Measurements from ENCODE around the gene SOX5.

Gene SOX5

DNA sequence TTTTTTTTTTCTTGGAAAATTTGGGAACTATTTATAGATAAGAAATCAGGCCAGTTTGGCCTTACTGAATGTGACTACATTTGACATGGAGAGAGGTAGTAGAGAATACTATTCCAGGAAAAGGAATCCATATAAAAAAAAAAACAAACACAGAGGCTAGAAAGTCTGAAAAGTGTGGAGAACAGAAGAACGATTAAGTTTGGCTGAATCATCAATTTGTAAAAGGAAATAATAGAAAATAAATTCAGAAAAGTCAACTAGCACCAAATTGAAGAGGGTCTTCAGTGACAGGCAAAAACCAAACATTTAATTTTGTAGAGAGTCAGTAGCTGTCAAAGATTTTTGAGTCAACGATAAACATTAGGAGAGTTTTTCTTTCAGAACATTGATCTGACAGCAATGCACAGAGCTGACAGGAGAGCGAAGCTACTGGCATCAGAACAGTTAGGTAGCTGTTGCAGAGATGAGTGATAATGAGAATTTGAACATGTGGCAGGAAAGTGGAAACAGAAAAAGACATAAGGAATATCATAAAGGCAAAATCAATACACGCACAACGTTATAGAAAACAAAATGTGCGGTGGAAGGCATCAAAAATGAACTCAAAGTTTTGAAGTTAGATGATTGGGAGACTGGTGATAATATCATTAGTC, 241.2 kb downstream of the SOX5 start:
- no peak for FAIRE-seq
- DNase-seq (ENCODE audit: extremely low spot score, insufficient read length, low read depth): no peak

- DNase-seq (ENCODE audit: extremely low spot score, insufficient read length, low read depth) (no peak), FAIRE-seq (no peak)
These were observed 242.2 kb downstream of the SOX5 start for GRCh38 chr12:23707270-23707669.

DNA sequence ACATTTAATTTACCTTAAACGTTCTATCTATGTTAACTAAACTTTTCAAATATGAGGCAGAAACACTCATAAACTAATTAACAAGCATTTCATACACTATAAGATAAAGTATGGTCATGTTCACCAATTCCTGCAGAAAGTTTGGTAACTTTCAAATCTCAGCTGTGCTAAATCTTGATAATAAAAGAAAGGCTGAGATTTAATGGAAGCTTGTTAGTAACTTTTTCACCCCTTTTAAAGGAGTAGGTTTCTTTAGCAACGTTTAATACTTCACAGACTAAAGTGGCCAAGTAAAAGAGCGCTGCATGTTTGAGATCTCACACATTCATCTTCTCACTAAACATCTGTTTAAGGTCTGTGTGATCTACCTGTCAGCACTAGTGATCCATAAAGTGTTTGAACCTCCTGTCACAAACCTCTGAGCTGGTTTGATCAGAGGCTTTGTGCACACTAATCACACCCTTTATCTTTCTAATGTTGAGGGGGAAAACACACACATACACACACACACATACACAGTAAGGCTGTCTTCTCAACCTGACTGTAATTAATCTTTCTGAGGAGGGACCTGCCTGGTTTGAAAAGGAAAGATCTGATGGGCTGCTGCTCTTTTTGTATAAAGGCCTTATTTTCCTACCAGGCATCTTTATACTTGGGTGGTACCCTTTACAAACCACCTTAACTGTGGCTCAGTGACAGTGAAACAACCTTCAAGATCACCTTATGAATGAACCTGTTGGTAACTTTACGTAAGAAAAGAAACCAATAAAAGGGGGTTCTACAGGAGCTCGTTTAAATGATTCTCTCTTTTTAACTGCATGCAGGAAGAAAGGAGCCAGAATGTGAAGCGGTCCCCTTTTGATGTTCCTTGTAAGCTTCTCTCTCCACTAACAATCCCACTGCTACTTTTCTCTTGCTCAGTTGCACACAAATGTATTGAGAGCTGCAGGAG, 244.2 kb downstream of the SOX5 start:
- DNase-seq (ENCODE audit: extremely low spot score, insufficient read length, low read depth) (no peak), FAIRE-seq (no peak)

- DNase-seq (ENCODE audit: extremely low spot score, insufficient read length, low read depth) (no peak), FAIRE-seq (no peak)
These were observed 246.4 kb downstream of the SOX5 start for GRCh38 chr12:23703051-23703450.

DNA sequence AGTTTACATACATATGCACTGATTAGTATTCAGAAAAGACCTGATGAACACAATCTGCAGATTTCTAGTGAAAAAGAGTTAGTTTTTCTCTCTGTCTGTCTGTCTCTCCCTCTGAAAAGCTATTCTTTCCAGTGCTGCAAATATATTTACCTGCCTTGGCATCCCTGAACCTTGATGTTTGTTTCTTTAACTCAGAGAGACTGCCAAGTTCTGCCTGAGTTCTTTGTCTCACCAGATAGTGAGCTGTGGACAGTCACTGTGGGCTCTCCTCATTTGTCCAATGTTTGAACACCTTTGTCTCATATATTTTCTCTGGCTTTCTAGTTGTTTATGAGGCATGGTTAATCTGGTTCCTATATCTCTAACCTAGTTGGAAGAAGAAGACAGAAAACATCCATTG, 250.4 kb downstream of the SOX5 start:
- no peak for FAIRE-seq
- DNase-seq (ENCODE audit: extremely low spot score, insufficient read length, low read depth): no peak

- DNase-seq (ENCODE audit: extremely low spot score, insufficient read length, low read depth) (no peak), FAIRE-seq (no peak)
These were observed 254.6 kb downstream of the SOX5 start for GRCh38 chr12:23694920-23695319.

- FAIRE-seq: no peak
- DNase-seq (ENCODE audit: extremely low spot score, insufficient read length, low read depth): no peak
These were observed 255.2 kb downstream of the SOX5 start for GRCh38 chr12:23694307-23694706.

DNA sequence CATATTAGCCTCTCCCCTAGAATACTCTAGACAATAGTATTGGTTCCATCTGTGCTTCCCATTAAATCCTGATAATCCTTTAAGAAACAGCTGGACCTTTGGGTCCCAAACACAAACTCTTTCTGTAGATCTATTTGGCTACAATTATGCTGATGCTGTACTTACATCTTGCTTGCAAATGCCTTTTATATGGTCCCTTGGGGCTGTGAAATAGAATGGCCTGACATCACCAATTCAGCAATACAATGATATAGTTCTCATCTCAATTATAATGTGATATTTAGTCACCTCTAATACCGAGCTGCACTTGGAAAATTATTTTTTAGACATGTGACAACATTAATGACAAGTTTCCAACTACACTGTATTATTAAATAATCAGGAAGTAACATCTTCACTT, 261.5 kb downstream of the SOX5 start:
- DNase-seq (ENCODE audit: extremely low spot score, insufficient read length, low read depth): no peak
- FAIRE-seq: no peak

GRCh38 chr12:23686095-23686494, 263.4 kb downstream of the SOX5 start:
- no peak for DNase-seq (ENCODE audit: extremely low spot score, insufficient read length, low read depth)
- no peak for FAIRE-seq

DNA sequence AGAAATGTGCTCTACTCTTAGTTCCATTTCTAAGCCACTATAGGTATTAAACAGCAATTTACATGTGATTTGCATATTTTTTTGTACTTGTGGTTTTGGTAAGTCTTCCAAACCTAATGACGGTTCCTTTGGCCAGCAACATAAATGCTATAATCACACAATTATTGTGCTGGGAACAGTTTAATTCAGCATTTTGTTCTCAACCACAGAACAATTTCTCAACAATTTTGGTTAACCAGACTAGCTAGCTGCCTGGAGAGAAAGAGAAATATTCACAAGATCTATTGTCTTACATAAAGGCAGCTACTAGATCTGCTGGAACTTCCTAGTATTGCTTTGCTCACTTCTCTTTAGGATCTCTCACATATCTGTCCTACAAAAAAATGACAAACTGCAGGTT, 265.3 kb downstream of the SOX5 start:
- FAIRE-seq (no peak), DNase-seq (ENCODE audit: extremely low spot score, insufficient read length, low read depth) (no peak)

DNA sequence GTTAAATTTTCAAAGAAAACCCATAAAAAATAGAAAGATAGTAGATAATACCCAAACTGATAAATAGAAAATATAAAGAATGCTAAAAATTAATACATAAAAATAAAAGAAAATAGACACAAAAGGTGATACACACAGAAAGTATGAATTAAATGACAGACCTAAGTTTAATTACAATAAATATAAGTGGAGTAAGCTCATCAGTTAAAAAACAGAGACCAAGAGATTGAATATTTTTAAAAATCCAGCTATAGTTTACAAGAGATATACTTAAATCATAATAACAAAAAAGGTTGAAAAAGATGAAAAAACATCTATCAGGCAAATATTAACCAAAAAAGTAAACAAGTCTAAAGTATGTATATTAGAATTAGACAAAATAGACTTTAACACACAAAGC, 268.2 kb downstream of the SOX5 start:
- FAIRE-seq: no peak
- DNase-seq (ENCODE audit: extremely low spot score, insufficient read length, low read depth): no peak

GRCh38 chr12:23674064-23674463, 275.4 kb downstream of the SOX5 start:
- FAIRE-seq (no peak), DNase-seq (ENCODE audit: extremely low spot score, insufficient read length, low read depth) (no peak)

- FAIRE-seq: no peak
- no peak for DNase-seq (ENCODE audit: extremely low spot score, insufficient read length, low read depth)
These were observed 277.6 kb downstream of the SOX5 start for GRCh38 chr12:23671881-23672280.

- FAIRE-seq (no peak), DNase-seq (ENCODE audit: extremely low spot score, insufficient read length, low read depth) (no peak)
These were observed 278.8 kb downstream of the SOX5 start for GRCh38 chr12:23670684-23671083.

DNA sequence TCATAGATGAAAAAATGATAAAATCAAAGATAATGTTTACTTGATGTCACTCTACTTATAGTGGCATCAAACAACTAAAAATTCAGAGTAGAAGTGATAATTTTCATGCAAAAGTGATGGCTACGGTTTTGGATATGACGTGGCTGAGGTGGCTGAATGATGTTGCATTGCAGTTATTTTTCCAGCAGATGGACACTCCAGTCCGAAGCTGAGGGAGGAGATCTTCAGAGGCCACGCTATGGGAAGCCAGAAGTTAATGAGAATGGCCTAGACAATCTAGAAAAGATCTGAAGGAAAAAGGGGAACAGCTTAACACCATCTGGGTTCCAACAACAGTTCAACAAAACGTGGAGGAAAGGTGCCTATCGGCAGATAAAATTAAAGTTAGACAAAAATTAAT, 279.8 kb downstream of the SOX5 start:
- DNase-seq (ENCODE audit: extremely low spot score, insufficient read length, low read depth) (no peak), FAIRE-seq (no peak)

DNA sequence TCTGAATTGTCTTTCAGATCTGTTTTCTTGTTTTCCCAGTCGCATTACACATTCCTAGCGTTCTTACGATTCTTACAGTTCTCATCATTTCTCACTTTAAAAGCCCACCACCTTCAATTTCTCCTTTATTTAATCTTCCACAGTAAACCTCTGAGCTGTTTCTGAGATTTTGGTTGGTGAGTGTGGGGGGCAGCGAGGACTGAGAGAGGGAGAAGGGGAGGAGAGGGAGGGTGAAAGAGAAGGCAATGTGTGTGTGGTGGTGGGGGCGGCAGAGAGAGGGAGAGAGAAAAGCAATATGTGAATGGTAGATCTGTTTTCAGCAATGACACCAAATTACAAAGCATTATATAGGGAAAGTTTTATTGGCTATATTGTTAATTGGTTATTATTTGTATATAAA, 282.6 kb downstream of the SOX5 start:
- FAIRE-seq (no peak), DNase-seq (ENCODE audit: extremely low spot score, insufficient read length, low read depth) (no peak)

DNA sequence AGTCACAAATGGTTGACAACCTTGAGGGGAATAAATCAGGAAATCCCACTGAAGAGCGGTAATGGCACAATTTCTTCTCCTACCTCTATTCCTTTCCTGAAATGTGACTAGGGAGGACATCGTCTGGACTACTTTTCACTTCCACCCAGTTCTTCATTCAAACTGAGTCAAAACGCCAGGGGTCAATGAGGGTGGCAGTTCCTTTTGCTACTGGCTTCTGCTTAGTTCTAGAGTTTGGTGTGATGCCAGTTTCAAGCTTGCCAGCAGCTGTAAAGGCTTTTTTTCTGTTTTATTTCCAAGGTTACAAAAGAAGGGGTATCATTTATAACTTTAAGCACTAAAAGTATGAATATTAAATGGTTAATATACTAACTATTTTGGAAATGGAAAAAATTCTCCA, 286.5 kb downstream of the SOX5 start:
- DNase-seq (ENCODE audit: extremely low spot score, insufficient read length, low read depth) (no peak), FAIRE-seq (no peak)

- DNase-seq (ENCODE audit: extremely low spot score, insufficient read length, low read depth): no peak
- no peak for FAIRE-seq
These were observed 290.3 kb downstream of the SOX5 start for GRCh38 chr12:23659131-23659530.

- no peak for DNase-seq (ENCODE audit: extremely low spot score, insufficient read length, low read depth)
- no peak for FAIRE-seq
These were observed 291.9 kb downstream of the SOX5 start for GRCh38 chr12:23657598-23657997.

- DNase-seq (ENCODE audit: extremely low spot score, insufficient read length, low read depth) (no peak), FAIRE-seq (no peak)
These were observed 293.6 kb downstream of the SOX5 start for GRCh38 chr12:23655884-23656283.

GRCh38 chr12:23655112-23655511, 294.4 kb downstream of the SOX5 start:
- no peak for FAIRE-seq
- no peak for DNase-seq (ENCODE audit: extremely low spot score, insufficient read length, low read depth)

- FAIRE-seq: no peak
- no peak for DNase-seq (ENCODE audit: extremely low spot score, insufficient read length, low read depth)
These were observed 300.9 kb downstream of the SOX5 start for GRCh38 chr12:23648546-23648945.
